ENCODE results near the gene CERS2. TPM values are rescaled to one million over a fixed set of nuclear protein-coding genes. Genes with fewer than 3 reads are reported as not detected.

CERS2 gene
- total and polyA plus RNA-seq, 2 of the 13 experiments (the other 11 are each of a cell fraction or from before 2014, with no cell fraction given): 269 to 298 TPM

GRCh38 chr1:151008244-151009205, 33.9 kb upstream of the CERS2 start, which contains the start of gene PRUNE1:
PRUNE1 (plus strand) TSS chr1:151008449; CDS start chr1:151008633, 184 bp downstream.
- in situ Hi-C loops (cut with HindIII; ENCODE audit: extremely low pct_ligation_motif_present, low pct_unique_long_range_greater_than_20kb): no loop called here
- peak; percentile 55 for ATAC-seq
- no TSS peak for BruUV-seq (replicated peaks)
- H2AFZ ChIP-seq (ENCODE audit: low read length): peak within 1 kb of the TSS; percentile 35
- FAIRE-seq: peak; percentile 60
- H4K20me1 ChIP-seq (ENCODE audit: insufficient read depth, low read length): no peaks in the 10 kb centered on the region
- H3K36me3 ChIP-seq (replicated peaks in 1 of 2; ENCODE audit: control insufficient read depth in 1 of 2, insufficient read depth in 2 of 2, low read length in 2 of 2): no peaks in the 10 kb centered on the region
- no peaks in the 10 kb centered on the region; a peak in 1 of 5 replicates for H3K27me3 ChIP-seq (ENCODE audit: control insufficient read depth in 1 of 2, insufficient read depth in 2 of 2, low read length in 2 of 2)
- WGBS (ENCODE audit: low lambda C conversion rate): under 1% methylated on average over 41 of the region's 69 CpGs
- ChIA-PET CTCF (ENCODE audit: low intra/inter-chr PET ratio, low total read pairs) (interaction anchor here (0.9 to 1.4 kb wide), 2 partner anchors 28 to 29 kb away, joined by 3 read pairs; no protein-coding TSS in a partner anchor), POLR2A (interaction anchor here (0.5 kb wide), 1 partner anchor 211 kb away, joined by 3 read pairs; no protein-coding TSS in a partner anchor)
- H3K79me2 ChIP-seq (ENCODE audit: insufficient read depth, low read length): peaks cover 34% of the 10 kb centered on the region
- peak within 1 kb of the TSS; percentile 66 to 99 (median 91) for H3K4me3 ChIP-seq (replicated peaks in 1 of 3; ENCODE audit: insufficient read depth in 1 of 3, low read depth in 2 of 3, low read length in 3 of 3)
- H3K27ac ChIP-seq (ENCODE audit: extremely low read length, insufficient read depth, low read length): peak within 1 kb of the TSS; percentile 100
- no peaks in the 10 kb centered on the region for H3K9me3 ChIP-seq (ENCODE audit: low read length)
- DNase-seq (ENCODE audit: low spot score): peak; percentile 95
- H3K4me2 ChIP-seq (ENCODE audit: low read depth, low read length): peak within 1 kb of the TSS; percentile 99
- intact Hi-C loops (cut with micrococcal nuclease; ENCODE audit: unreplicated experiment): loop anchor here (5.0 kb wide), 2 partner anchors 36 to 39 kb away; partner anchors contain the start of genes C1orf56 and CERS2
- H3K9ac ChIP-seq (ENCODE audit: insufficient read depth, low read depth, low read length): peak within 1 kb of the TSS; percentile 98
- peaks cover 77% of the 10 kb centered on the region for H3K4me1 ChIP-seq (ENCODE audit: insufficient read depth, low read length)
- TF ChIP-seq CBFB (CRISPR knock-in tag; IDR thresholded peaks at IDR 0.05) (no peak), ZNF503 (CRISPR knock-in tag; IDR thresholded peaks at IDR 0.05) (peak; percentile 79; the same call in 1 of the 2 replicates), REXO4 (CRISPR knock-in tag; IDR thresholded peaks at IDR 0.05; ENCODE audit: borderline replicate concordance) (no peak), ELF1 (CRISPR knock-in tag; IDR thresholded peaks at IDR 0.05) (0 out of 2 replicates have a peak, but pooled peaks have one; percentile 44), KDM2A (CRISPR knock-in tag; IDR thresholded peaks at IDR 0.05; ENCODE audit: borderline replicate concordance, low read depth) (no peak; the same call in 1 of the 2 replicates), ZNF253 (CRISPR knock-in tag; IDR thresholded peaks at IDR 0.05; ENCODE audit: borderline replicate concordance) (no peak), NFRKB (IDR thresholded peaks at IDR 0.05) (no peak), KLF6 (CRISPR knock-in tag; IDR thresholded peaks at IDR 0.05) (0 out of 2 replicates have a peak, but pooled peaks have one; percentile 41), ARNT2 (CRISPR knock-in tag; IDR thresholded peaks at IDR 0.05; ENCODE audit: low read depth) (peak; percentile 67), PRPF4 (IDR thresholded peaks at IDR 0.05; ENCODE audit: low read depth, low read length, poor library complexity, severe bottlenecking) (no peak), E2F5 (CRISPR knock-in tag; conservative IDR thresholded peaks at IDR 0.05) (no peak), SKI (IDR thresholded peaks at IDR 0.05; ENCODE audit: partially characterized antibody) (peak; percentile 10), ZIK1 (CRISPR knock-in tag; IDR thresholded peaks at IDR 0.05; ENCODE audit: borderline replicate concordance, low read depth) (no peak), AGO1 (IDR thresholded peaks at IDR 0.05; ENCODE audit: low read depth, low read length, poor library complexity, severe bottlenecking) (peak; percentile 80), ZNF468 (CRISPR knock-in tag; IDR thresholded peaks at IDR 0.05) (no peak), TBX3 (IDR thresholded peaks at IDR 0.05; ENCODE audit: borderline replicate concordance) (0 out of 2 replicates have a peak, but pooled peaks have one; percentile 4), ZNF781 (CRISPR knock-in tag; IDR thresholded peaks at IDR 0.05; ENCODE audit: borderline replicate concordance, not compliant biosample characterization) (peak; percentile 29), SP2 (CRISPR knock-in tag; IDR thresholded peaks at IDR 0.05) (no peak), ZSCAN21 (CRISPR knock-in tag; IDR thresholded peaks at IDR 0.05; ENCODE audit: borderline replicate concordance) (peak; percentile 65), ZNF816 (CRISPR knock-in tag; IDR thresholded peaks at IDR 0.05; ENCODE audit: borderline replicate concordance) (no peak), PRMT3 (CRISPR knock-in tag; IDR thresholded peaks at IDR 0.05; ENCODE audit: borderline replicate concordance, low read depth) (no peak)
